GM18951 (cell line): ENCODE measurements around the gene VSIR.

Experiments used
- POLR2A ChIP-seq: IDR thresholded peaks from 4 replicates; pipeline ENCODE4 v1.6.1; 2011; ENCODE audit warnings: mild to moderate bottlenecking; ENCODE audit not compliant: insufficient read length, insufficient read depth; ENCODE audit errors: extremely low read depth
- in situ Hi-C: fragments of 300-500 bp; cut with MboI; formaldehyde crosslinking; loops from one replicate; pipeline ENCODE4 v1.12.0; 2022; ENCODE audit warnings: low sequenced_read_pairs, mixed read lengths, inconsistent platforms; ENCODE audit not compliant: unreplicated experiment

The VSIR gene

GRCh38 chr10:71739358-71739900 is 33.9 kb downstream of the VSIR start:
- in situ Hi-C loops = no loop called here
- no peak for TF ChIP-seq POLR2A

GRCh38 chr10:71737834-71738197 is 35.5 kb downstream of the VSIR start:
- in situ Hi-C loops = no loop called here
- TF ChIP-seq POLR2A = no peak

- in situ Hi-C loops = no loop called here
Measured at GRCh38 chr10:71737001-71737833, 36.1 kb downstream of the VSIR start.

GRCh38 chr10:71736570-71736952 is 36.8 kb downstream of the VSIR start:
- in situ Hi-C loops = no loop called here
- TF ChIP-seq POLR2A = no peak

More at GRCh38 chr10:71737001-71737833, 36.1 kb downstream of the VSIR start:
- no peak for TF ChIP-seq POLR2A

DNA sequence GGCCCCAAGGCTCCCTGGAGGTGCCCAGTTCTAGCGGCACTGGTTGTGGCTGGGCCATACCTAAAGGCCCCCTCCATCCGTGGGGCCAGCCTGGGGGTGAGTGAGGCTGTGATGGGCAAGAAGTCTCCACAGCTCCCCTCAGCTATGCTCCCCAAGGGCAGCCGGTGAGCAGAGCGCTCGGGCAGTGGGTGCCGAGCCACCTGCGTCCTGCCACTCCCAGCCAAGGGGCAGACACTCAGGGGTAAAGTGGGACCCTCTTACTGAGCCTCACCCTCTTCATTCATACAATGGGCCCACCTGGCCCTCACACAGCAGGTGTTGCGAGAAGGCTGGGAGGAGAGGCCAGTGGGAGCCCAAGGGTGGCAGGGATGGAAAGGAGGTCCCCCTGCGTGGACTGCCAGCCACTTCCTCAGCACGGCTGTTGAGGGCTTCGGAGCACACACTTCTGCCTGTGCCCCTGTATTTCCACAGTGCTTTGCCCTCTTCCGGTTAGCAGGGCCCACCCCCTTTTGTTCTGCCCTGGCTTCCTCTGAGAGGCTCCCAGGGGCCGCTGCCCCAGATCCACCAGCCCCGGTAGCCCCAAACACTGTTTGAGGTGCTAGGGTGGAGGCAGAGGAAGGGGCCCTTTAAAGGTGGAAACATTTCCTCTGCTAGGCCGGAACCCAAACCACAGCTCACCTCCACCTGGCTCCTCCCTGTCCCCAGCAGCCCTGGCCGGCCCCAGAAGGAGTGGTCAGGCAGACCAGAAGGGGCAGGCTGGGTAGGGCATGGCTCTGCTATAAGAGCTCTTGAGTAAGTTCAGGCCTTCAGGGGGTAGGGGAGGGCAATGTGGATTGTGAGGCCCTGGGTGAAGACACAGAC is 37.4 kb downstream of the VSIR start:
- no peak for TF ChIP-seq POLR2A
- in situ Hi-C loops = no loop called here

DNA sequence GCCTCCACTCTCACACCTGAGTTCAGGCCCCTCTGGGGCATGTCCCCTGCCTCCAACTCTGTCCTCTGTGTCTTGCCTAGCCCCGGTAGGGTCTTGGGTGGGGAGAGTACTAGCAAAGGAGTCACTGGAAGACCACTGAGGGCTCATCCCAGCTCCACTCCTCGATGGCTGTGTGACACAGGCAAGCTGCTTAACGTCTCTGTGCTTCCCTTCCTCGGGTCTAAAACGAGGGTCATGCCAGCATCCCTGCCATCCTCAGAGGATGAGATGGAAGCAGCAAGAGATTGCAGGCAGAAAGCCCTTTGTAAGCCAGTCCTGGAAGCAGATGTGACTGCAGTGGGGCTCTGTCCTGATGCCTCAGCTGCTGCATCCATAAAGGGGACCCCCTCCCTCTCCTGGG is 38.5 kb downstream of the VSIR start:
- in situ Hi-C loops = no loop called here
- TF ChIP-seq POLR2A = no peak

GRCh38 chr10:71731791-71732190 is 41.5 kb downstream of the VSIR start:
- in situ Hi-C loops = no loop called here
- no peak for TF ChIP-seq POLR2A

DNA sequence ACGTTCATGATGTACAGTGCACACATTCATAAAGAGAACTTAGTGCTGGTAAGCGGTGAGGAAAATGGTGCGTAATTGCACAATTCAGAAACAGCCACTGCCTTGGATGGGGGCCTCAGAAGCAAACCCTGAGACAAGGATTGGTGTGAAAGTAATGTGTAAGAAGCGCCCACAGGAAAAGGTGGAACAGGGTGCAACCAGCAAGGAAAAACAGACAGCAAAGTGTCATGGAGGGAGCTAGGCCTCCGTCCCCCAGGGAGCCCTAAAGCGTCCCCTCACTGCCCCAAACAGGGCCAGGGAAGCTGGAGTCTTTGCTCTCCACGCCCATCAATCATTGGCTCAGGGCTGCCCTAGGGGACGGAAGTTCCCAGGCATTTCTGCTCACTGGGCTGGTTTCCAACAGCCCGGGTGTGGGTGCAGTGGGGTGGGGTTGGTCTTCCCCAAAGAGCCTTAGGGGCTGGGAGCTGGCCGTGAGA is 44.1 kb downstream of the VSIR start:
- TF ChIP-seq POLR2A = no peak

GRCh38 chr10:71727738-71728737 is 45.3 kb downstream of the VSIR start:
- in situ Hi-C loops = no loop called here
- TF ChIP-seq POLR2A = peak; percentile 56

More for the DNA sequence above, 44.1 kb downstream of the VSIR start:
- in situ Hi-C loops = no loop called here

DNA sequence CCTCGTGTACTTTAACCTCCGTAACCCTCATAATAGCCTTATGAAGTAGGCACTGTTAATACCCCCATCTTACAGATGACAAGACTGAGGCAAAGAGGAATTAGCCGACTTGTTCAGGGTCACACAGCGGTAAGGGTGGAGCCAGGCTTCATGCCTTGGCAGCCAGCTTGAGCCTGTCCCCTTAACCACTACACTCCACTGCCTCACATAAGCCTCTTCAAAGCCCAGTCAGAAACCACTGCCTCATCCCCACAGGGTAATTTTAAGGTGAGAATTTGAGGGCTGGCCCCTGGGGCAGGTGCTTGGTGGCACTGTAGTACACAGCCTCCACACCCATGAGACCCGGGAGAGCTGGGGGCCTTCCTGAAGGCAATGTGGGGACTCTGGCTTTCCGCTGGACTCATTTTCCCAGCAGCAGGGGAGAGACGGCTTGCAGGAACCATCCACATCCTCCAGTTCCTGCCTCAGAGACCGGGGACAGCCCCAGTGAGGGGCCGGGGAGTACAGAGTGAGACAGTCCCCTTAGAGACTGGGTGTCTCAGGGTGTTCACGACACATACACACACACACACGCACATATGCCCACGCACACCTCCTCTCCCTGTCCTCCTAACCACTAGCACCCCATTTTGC is 46.1 kb downstream of the VSIR start:
- TF ChIP-seq POLR2A = no peak
- in situ Hi-C loops = no loop called here

DNA sequence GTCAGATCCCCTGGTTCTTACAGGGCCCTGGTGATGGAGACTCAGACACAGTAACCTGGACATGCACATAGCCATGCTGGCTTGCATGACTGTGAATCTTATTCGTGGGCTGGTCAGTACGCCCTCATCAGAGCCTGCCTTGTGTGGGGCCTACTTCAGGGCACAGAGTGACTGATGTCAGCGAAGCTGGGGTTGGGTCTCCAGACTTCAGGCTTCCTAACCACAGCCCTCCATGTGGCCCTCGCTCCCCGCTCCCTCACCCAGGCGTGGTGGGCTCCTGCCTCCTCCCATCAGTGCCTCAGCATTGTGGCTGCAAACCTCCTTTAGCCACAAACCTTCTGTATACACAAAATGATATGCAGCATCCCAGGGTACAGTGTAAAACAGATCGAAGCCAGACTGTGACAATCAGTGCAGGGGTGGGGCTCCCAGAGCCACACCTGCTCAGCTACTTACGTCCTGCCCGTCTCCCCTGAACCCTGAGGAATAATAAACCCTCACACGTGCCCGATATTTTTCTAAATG is 46.7 kb downstream of the VSIR start:
- no peak for TF ChIP-seq POLR2A
- in situ Hi-C loops = no loop called here
